Epithelial cell of esophagus (primary cell): ENCODE measurements around the gene CDKN1B.

Experiments
- DNase-seq: peaks from one replicate; pipeline ENCODE4 v3.0.0; 2010; ENCODE audit warnings: low read depth
- H3K4me3 ChIP-seq: 2 replicates; pipeline ENCODE4 v1.5.1; 2011; ENCODE audit warnings: mild to moderate bottlenecking, low read length, control low read depth
- TF ChIP-seq, protein P1 (sequence below): IDR thresholded peaks from 2 replicates; pipeline ENCODE4 v1.5.1; 2011; ENCODE audit warnings: low read depth, mild to moderate bottlenecking, low read length, control low read depth, inconsistent platforms; ENCODE audit not compliant: insufficient read depth; ENCODE audit errors: missing control alignments

The CDKN1B gene

DNA sequence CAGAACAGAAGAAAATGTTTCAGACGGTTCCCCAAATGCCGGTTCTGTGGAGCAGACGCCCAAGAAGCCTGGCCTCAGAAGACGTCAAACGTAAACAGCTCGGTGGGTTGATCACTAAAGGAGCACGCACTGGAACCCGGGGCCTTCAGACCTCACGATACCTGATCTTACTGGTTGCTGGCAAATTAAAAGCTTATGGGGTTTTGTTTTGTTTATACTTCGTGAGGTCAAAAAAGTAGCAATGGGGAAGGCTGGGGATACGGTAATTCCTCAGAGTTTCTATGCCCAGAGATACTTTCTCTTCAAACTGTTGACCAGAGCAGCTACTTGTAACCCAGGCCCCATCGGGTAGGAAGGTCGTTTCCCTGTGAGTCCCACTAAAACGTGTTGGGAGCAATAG is 1.7 kb downstream of the CDKN1B start:
- peak overlapping the region; percentile 98 for H3K4me3 ChIP-seq
- peak; percentile 34 for DNase-seq
- TF ChIP-seq, protein P1, sequence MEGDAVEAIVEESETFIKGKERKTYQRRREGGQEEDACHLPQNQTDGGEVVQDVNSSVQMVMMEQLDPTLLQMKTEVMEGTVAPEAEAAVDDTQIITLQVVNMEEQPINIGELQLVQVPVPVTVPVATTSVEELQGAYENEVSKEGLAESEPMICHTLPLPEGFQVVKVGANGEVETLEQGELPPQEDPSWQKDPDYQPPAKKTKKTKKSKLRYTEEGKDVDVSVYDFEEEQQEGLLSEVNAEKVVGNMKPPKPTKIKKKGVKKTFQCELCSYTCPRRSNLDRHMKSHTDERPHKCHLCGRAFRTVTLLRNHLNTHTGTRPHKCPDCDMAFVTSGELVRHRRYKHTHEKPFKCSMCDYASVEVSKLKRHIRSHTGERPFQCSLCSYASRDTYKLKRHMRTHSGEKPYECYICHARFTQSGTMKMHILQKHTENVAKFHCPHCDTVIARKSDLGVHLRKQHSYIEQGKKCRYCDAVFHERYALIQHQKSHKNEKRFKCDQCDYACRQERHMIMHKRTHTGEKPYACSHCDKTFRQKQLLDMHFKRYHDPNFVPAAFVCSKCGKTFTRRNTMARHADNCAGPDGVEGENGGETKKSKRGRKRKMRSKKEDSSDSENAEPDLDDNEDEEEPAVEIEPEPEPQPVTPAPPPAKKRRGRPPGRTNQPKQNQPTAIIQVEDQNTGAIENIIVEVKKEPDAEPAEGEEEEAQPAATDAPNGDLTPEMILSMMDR = no peak

DNA sequence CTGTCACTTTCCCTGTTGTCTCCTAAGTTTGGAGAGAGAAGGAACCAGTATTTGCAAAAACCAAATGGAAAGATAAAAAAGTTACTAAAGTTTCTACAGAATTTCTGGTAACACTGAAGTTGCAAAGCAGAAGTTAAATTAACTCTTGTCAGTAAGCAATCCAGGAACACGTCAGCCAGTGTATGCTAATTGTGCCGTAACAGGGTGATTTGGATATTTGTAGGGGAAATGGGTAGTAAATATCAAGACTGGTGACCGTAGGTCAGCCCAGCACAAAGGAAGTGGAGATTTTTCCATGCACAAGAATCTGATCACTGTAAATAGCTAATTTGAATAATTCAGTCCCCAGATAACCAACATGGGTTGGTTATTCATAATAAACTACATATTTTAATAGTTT is 2.3 kb downstream of the CDKN1B start:
- H3K4me3 ChIP-seq = peak overlapping the region; percentile 98
- DNase-seq = peak; percentile 44
- TF ChIP-seq, protein P1 = no peak

DNA sequence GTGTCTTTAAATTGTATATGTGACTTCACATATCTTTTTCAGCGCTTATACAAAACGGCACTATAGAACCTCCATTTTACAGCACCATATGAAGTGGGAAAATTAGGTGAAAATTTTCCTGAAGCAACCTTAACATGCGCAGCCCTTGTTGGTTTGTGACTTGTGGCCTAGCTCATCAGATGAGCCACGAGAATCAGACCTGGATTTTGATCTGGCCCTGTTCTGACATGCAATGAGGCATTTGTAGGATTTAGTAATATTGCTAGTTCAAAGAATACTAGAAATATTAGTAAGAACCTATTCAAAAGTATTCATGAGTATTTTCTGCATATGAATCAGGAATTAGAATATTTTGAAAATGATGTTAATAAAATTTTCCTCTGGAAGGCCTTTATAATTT is 2.9 kb downstream of the CDKN1B start:
- H3K4me3 ChIP-seq = peak overlapping the region; percentile 98
- TF ChIP-seq, protein P1 = no peak
- peak; percentile 80 for DNase-seq

DNA sequence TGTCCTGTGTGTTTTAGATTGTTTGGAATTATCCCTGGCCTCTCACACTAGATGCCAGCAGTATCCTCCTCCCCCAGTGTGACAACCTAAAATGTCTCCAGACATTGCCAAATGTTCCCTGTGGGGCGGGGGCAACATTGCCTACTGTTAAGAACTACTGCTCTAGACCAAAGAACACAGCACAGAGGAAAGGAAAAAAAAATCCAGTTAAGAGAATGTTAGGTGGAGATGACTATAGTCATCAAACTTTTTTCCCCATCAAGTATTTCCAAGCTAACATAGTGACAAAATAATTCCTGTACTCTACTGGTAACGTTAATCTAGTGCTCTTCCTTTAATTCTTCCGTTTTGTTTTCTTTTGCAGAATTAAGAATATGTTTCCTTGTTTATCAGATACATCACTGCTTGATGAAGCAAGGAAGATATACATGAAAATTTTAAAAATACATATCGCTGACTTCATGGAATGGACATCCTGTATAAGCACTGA is 3.5 kb downstream of the CDKN1B start:
- DNase-seq = no peak
- TF ChIP-seq, protein P1 = no peak
- peak overlapping the region; percentile 98 for H3K4me3 ChIP-seq

DNA sequence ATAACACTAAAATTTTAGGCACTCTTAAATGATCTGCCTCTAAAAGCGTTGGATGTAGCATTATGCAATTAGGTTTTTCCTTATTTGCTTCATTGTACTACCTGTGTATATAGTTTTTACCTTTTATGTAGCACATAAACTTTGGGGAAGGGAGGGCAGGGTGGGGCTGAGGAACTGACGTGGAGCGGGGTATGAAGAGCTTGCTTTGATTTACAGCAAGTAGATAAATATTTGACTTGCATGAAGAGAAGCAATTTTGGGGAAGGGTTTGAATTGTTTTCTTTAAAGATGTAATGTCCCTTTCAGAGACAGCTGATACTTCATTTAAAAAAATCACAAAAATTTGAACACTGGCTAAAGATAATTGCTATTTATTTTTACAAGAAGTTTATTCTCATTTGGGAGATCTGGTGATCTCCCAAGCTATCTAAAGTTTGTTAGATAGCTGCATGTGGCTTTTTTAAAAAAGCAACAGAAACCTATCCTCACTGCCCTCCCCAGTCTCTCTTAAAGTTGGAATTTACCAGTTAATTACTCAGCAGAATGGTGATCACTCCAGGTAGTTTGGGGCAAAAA is 4.1 kb downstream of the CDKN1B start:
- peak overlapping the region; percentile 98 for H3K4me3 ChIP-seq
- TF ChIP-seq, protein P1 = no peak
- peak; percentile 44 for DNase-seq

DNA sequence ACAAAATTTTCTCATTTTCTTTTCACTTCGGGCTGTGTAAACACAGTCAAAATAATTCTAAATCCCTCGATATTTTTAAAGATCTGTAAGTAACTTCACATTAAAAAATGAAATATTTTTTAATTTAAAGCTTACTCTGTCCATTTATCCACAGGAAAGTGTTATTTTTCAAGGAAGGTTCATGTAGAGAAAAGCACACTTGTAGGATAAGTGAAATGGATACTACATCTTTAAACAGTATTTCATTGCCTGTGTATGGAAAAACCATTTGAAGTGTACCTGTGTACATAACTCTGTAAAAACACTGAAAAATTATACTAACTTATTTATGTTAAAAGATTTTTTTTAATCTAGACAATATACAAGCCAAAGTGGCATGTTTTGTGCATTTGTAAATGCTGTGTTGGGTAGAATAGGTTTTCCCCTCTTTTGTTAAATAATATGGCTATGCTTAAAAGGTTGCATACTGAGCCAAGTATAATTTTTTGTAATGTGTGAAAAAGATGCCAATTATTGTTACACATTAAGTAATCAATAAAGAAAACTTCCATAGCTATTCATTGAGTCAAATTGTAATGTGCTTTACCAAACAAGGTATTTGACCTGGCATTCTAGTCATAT is 4.8 kb downstream of the CDKN1B start:
- peak overlapping the region; percentile 98 for H3K4me3 ChIP-seq
- TF ChIP-seq, protein P1 = no peak
- no peak for DNase-seq

DNA sequence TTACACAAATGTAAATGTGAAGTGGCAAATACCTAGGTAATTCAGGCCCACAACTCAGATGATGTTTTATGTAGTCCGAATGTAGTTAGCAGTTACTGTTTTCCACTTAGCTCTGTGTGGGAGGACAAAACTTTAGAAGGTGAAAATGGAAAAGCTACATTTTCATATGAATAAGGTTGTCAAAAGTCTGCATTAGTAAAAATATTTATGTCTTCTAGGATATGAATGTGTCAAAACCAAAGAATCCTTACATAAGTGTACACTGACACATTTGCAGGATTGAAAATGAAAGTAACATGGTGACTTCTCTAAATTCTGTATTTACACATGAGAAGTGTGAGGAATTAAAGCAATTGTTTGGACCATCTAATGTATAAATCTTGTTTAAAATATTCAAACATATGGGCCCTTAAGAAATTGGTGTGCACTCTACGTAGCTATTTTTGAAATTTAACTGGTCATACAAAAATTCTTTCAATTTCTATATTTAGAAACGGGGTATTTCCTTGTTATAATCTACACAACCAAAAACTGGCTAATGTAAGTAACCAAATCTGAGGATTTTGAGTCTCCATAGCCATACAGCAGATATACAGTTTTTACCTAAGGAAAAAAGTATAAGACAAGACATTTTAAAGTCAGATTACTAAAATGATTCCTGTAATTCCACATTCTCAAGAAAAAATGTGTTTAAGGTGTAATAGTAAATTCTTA is 5.4 kb downstream of the CDKN1B start:
- DNase-seq = peak; percentile 38
- TF ChIP-seq, protein P1 = no peak
- H3K4me3 ChIP-seq = peak overlapping the region; percentile 98
